IMR-90 (cell line): ENCODE results near the gene PRMT2.

Source experiments
- MAZ ChIP-seq: IDR thresholded peaks from 2 replicates; pipeline ENCODE4 v1.6.1; 2012; ENCODE audit warnings: low read depth, mild to moderate bottlenecking, low read length, improper control_type of control experiment, moderate library complexity, borderline replicate concordance
- TF ChIP-seq, protein P1 (sequence below): conservative IDR thresholded peaks from 2 replicates; pipeline ENCODE4 v1.5.1; 2012; ENCODE audit warnings: mild to moderate bottlenecking, low read depth, low read length, improper control_type of control experiment

DNA sequence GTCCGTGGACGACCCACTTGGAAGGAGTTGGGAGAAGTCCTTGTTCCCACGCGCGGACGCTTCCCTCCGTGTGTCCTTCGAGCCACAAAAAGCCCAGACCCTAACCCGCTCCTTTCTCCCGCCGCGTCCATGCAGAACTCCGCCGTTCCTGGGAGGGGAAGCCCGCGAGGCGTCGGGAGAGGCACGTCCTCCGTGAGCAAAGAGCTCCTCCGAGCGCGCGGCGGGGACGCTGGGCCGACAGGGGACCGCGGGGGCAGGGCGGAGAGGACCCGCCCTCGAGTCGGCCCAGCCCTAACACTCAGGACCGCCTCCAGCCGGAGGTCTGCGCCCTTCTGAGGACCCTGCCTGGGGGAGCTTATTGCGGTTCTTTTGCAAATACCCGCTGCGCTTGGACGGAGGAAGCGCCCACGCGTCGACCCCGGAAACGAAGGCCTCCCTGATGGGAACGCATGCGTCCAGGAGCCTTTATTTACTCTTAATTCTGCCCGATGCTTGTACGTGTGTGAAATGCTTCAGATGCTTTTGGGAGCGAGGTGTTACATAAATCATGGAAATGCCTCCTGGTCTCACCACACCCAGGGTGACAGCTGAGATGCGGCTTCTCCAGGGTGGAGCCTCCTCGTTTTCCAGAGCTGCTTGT is 32.4 kb downstream of the PRMT2 start:
- TF ChIP-seq, protein P1, sequence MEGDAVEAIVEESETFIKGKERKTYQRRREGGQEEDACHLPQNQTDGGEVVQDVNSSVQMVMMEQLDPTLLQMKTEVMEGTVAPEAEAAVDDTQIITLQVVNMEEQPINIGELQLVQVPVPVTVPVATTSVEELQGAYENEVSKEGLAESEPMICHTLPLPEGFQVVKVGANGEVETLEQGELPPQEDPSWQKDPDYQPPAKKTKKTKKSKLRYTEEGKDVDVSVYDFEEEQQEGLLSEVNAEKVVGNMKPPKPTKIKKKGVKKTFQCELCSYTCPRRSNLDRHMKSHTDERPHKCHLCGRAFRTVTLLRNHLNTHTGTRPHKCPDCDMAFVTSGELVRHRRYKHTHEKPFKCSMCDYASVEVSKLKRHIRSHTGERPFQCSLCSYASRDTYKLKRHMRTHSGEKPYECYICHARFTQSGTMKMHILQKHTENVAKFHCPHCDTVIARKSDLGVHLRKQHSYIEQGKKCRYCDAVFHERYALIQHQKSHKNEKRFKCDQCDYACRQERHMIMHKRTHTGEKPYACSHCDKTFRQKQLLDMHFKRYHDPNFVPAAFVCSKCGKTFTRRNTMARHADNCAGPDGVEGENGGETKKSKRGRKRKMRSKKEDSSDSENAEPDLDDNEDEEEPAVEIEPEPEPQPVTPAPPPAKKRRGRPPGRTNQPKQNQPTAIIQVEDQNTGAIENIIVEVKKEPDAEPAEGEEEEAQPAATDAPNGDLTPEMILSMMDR: no peak
- no peak for TF ChIP-seq MAZ
